WTC11 (cell line): ENCODE measurements around the gene HTR7.

Source experiments
- ATF1 ChIP-seq: sonication (generic); formaldehyde crosslinking; IDR thresholded peaks from 2 replicates; pipeline ENCODE4 v1.8.1; 2023; ENCODE audit warnings: mild to moderate bottlenecking, moderate library complexity, missing genetic modification reagents
- CDX4 ChIP-seq: fragments of 250-450 bp; sonication (Bioruptor Pico); IDR thresholded peaks from 2 replicates; pipeline ENCODE4 v1.9.0; 2021; ENCODE audit warnings: moderate library complexity, mild to moderate bottlenecking, inconsistent platforms, borderline replicate concordance
- E2F5 ChIP-seq: sonication (generic); formaldehyde crosslinking; IDR thresholded peaks from 2 replicates; pipeline ENCODE4 v1.8.1; 2022; ENCODE audit warnings: mild to moderate bottlenecking, moderate library complexity, missing genetic modification reagents
- HMGA2 ChIP-seq: fragments of 250-450 bp; sonication (Bioruptor Pico); IDR thresholded peaks from 2 replicates; pipeline ENCODE4 v1.4.0; 2021; ENCODE audit warnings: mild to moderate bottlenecking, moderate library complexity
- MAX ChIP-seq: sonication (generic); formaldehyde crosslinking; IDR thresholded peaks from 2 replicates; pipeline ENCODE4 v1.8.0; 2022; ENCODE audit warnings: mild to moderate bottlenecking, missing genetic modification reagents
- MYBL2 ChIP-seq: sonication (generic); formaldehyde crosslinking; IDR thresholded peaks from 2 replicates; pipeline ENCODE4 v1.8.1; 2023; ENCODE audit warnings: mild to moderate bottlenecking, moderate library complexity, missing genetic modification reagents
- TEAD4 ChIP-seq: sonication (generic); formaldehyde crosslinking; IDR thresholded peaks from 2 replicates; pipeline ENCODE4 v1.8.0; 2022; ENCODE audit warnings: mild to moderate bottlenecking, missing genetic modification reagents
- ZNF232 ChIP-seq: sonication (generic); formaldehyde crosslinking; IDR thresholded peaks from 2 replicates; pipeline ENCODE4 v1.8.0; 2022; ENCODE audit warnings: mild to moderate bottlenecking, missing genetic modification reagents
- ZNF317 ChIP-seq: sonication (generic); formaldehyde crosslinking; IDR thresholded peaks from 2 replicates; pipeline ENCODE4 v1.8.1; 2023; ENCODE audit warnings: low read depth, mild to moderate bottlenecking, moderate library complexity, missing genetic modification reagents, borderline replicate concordance
- TF ChIP-seq, protein P1 (sequence below): sonication (generic); formaldehyde crosslinking; IDR thresholded peaks from 2 replicates; pipeline ENCODE4 v1.8.1; 2023; ENCODE audit warnings: mild to moderate bottlenecking, missing genetic modification reagents, borderline replicate concordance
- TF ChIP-seq, protein P2 (sequence below): fragments of 200-600 bp; IDR thresholded peaks from 2 replicates; pipeline ENCODE4 v1.8.0; 2022; ENCODE audit warnings: antibody characterized with exemption
- TF ChIP-seq, protein P3 (sequence below): sonication (generic); formaldehyde crosslinking; conservative IDR thresholded peaks from 2 replicates; pipeline ENCODE4 v1.8.1; 2022; ENCODE audit warnings: mild to moderate bottlenecking, missing genetic modification reagents
- TF ChIP-seq, protein P4 (sequence below): sonication (generic); formaldehyde crosslinking; IDR thresholded peaks from 2 replicates; pipeline ENCODE4 v1.8.0; 2022; ENCODE audit warnings: missing genetic modification reagents
- TF ChIP-seq, protein P5 (sequence below): sonication (generic); formaldehyde crosslinking; IDR thresholded peaks from 2 replicates; pipeline ENCODE4 v1.8.0; 2023; ENCODE audit warnings: missing genetic modification reagents

DNA sequence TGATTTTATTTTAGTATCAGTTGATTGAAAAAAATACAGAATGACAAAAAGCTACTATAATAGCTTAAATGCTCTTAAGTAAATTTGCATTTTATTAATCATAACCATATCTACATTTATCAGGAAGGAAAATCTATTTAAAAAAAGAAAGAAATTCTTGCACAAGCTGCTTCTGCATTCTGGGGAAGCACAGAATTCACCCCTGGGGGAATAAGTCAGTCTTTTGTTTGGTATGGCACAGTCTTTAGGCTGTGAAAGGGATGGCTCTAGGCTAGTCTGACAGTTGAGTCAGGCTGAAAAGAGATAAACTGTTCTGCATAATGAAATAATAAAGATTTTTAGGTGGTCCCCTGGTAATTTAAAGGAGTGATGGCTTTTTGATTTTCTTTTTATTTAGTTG lies 37.9 kb downstream of the HTR7 start:
- TF ChIP-seq ZNF317 (CRISPR knock-in tag), result no peak
- TF ChIP-seq, protein P1, sequence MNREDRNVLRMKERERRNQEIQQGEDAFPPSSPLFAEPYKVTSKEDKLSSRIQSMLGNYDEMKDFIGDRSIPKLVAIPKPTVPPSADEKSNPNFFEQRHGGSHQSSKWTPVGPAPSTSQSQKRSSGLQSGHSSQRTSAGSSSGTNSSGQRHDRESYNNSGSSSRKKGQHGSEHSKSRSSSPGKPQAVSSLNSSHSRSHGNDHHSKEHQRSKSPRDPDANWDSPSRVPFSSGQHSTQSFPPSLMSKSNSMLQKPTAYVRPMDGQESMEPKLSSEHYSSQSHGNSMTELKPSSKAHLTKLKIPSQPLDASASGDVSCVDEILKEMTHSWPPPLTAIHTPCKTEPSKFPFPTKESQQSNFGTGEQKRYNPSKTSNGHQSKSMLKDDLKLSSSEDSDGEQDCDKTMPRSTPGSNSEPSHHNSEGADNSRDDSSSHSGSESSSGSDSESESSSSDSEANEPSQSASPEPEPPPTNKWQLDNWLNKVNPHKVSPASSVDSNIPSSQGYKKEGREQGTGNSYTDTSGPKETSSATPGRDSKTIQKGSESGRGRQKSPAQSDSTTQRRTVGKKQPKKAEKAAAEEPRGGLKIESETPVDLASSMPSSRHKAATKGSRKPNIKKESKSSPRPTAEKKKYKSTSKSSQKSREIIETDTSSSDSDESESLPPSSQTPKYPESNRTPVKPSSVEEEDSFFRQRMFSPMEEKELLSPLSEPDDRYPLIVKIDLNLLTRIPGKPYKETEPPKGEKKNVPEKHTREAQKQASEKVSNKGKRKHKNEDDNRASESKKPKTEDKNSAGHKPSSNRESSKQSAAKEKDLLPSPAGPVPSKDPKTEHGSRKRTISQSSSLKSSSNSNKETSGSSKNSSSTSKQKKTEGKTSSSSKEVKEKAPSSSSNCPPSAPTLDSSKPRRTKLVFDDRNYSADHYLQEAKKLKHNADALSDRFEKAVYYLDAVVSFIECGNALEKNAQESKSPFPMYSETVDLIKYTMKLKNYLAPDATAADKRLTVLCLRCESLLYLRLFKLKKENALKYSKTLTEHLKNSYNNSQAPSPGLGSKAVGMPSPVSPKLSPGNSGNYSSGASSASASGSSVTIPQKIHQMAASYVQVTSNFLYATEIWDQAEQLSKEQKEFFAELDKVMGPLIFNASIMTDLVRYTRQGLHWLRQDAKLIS (CRISPR knock-in tag), result no peak
- TF ChIP-seq, protein P2, sequence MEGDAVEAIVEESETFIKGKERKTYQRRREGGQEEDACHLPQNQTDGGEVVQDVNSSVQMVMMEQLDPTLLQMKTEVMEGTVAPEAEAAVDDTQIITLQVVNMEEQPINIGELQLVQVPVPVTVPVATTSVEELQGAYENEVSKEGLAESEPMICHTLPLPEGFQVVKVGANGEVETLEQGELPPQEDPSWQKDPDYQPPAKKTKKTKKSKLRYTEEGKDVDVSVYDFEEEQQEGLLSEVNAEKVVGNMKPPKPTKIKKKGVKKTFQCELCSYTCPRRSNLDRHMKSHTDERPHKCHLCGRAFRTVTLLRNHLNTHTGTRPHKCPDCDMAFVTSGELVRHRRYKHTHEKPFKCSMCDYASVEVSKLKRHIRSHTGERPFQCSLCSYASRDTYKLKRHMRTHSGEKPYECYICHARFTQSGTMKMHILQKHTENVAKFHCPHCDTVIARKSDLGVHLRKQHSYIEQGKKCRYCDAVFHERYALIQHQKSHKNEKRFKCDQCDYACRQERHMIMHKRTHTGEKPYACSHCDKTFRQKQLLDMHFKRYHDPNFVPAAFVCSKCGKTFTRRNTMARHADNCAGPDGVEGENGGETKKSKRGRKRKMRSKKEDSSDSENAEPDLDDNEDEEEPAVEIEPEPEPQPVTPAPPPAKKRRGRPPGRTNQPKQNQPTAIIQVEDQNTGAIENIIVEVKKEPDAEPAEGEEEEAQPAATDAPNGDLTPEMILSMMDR, result no peak
- no peak for TF ChIP-seq MAX (CRISPR knock-in tag)
- no peak for TF ChIP-seq TEAD4
- TF ChIP-seq, protein P3, sequence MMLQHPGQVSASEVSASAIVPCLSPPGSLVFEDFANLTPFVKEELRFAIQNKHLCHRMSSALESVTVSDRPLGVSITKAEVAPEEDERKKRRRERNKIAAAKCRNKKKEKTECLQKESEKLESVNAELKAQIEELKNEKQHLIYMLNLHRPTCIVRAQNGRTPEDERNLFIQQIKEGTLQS (CRISPR knock-in tag), result no peak
- TF ChIP-seq, protein P4, sequence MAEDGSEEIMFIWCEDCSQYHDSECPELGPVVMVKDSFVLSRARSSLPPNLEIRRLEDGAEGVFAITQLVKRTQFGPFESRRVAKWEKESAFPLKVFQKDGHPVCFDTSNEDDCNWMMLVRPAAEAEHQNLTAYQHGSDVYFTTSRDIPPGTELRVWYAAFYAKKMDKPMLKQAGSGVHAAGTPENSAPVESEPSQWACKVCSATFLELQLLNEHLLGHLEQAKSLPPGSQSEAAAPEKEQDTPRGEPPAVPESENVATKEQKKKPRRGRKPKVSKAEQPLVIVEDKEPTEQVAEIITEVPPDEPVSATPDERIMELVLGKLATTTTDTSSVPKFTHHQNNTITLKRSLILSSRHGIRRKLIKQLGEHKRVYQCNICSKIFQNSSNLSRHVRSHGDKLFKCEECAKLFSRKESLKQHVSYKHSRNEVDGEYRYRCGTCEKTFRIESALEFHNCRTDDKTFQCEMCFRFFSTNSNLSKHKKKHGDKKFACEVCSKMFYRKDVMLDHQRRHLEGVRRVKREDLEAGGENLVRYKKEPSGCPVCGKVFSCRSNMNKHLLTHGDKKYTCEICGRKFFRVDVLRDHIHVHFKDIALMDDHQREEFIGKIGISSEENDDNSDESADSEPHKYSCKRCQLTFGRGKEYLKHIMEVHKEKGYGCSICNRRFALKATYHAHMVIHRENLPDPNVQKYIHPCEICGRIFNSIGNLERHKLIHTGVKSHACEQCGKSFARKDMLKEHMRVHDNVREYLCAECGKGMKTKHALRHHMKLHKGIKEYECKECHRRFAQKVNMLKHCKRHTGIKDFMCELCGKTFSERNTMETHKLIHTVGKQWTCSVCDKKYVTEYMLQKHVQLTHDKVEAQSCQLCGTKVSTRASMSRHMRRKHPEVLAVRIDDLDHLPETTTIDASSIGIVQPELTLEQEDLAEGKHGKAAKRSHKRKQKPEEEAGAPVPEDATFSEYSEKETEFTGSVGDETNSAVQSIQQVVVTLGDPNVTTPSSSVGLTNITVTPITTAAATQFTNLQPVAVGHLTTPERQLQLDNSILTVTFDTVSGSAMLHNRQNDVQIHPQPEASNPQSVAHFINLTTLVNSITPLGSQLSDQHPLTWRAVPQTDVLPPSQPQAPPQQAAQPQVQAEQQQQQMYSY (CRISPR knock-in tag), result no peak
- TF ChIP-seq ATF1, result no peak
- no peak for TF ChIP-seq HMGA2
- no peak for TF ChIP-seq MYBL2 (CRISPR knock-in tag)
- no peak for TF ChIP-seq ZNF232
- no peak for TF ChIP-seq E2F5 (CRISPR knock-in tag)
- TF ChIP-seq, protein P5, sequence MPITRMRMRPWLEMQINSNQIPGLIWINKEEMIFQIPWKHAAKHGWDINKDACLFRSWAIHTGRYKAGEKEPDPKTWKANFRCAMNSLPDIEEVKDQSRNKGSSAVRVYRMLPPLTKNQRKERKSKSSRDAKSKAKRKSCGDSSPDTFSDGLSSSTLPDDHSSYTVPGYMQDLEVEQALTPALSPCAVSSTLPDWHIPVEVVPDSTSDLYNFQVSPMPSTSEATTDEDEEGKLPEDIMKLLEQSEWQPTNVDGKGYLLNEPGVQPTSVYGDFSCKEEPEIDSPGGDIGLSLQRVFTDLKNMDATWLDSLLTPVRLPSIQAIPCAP (CRISPR knock-in tag), result no peak
- TF ChIP-seq CDX4 (CRISPR knock-in tag), result no peak
